ENCODE measurements around the gene SIRT2.
"Not testable (repeated sequence)": the region's sequence is repeated elsewhere in the genome, so short reads cannot be mapped to it uniquely, and the experiment has no call there.

Gene SIRT2

GRCh38 chr19:38867171-38867780 lies 32.1 kb downstream of the SIRT2 start:
- no peak for DNase-seq (ENCODE audit: low spot score)

- no peak for DNase-seq (ENCODE audit: low spot score)
These were observed 36.9 kb downstream of the SIRT2 start for GRCh38 chr19:38862321-38863059.

GRCh38 chr19:38861368-38861767 lies 38.0 kb downstream of the SIRT2 start:
- no peak for DNase-seq (ENCODE audit: low spot score)

- DNase-seq (ENCODE audit: low spot score) = not testable (repeated sequence)
These were observed 39.7 kb downstream of the SIRT2 start for GRCh38 chr19:38859631-38860204.

- no peak for DNase-seq (ENCODE audit: low spot score)
These were observed 42.6 kb downstream of the SIRT2 start for GRCh38 chr19:38856813-38857212.

GRCh38 chr19:38855751-38856150 lies 43.7 kb downstream of the SIRT2 start:
- not testable (repeated sequence) for DNase-seq (ENCODE audit: low spot score)

- DNase-seq (ENCODE audit: low spot score) = not testable (repeated sequence)
These were observed 44.5 kb downstream of the SIRT2 start for GRCh38 chr19:38854961-38855360.

- DNase-seq (ENCODE audit: low spot score) = no peak
These were observed 46.2 kb downstream of the SIRT2 start for GRCh38 chr19:38853214-38853613.

GRCh38 chr19:38852231-38853044 lies 47.0 kb downstream of the SIRT2 start:
- DNase-seq (ENCODE audit: low spot score) = peak; percentile 75

- DNase-seq (ENCODE audit: low spot score) = peak; percentile 92
These were observed 47.7 kb downstream of the SIRT2 start for GRCh38 chr19:38851622-38852230.

GRCh38 chr19:38850976-38851621 lies 48.3 kb downstream of the SIRT2 start:
- no peak for DNase-seq (ENCODE audit: low spot score)

- DNase-seq (ENCODE audit: low spot score) = peak; percentile 100
These were observed 48.9 kb downstream of the SIRT2 start for GRCh38 chr19:38850436-38850975.

- DNase-seq (ENCODE audit: low spot score) = no peak
These were observed 49.5 kb downstream of the SIRT2 start, which contains the start of gene HNRNPL for GRCh38 chr19:38849860-38850435. HNRNPL (minus strand) TSS chr19:38849986; CDS start chr19:38849966, 20 bp downstream.

GRCh38 chr19:38849147-38849859 lies 50.1 kb downstream of the SIRT2 start:
- DNase-seq (ENCODE audit: low spot score) = peak; percentile 96

GRCh38 chr19:38848299-38849146 lies 50.9 kb downstream of the SIRT2 start:
- DNase-seq (ENCODE audit: low spot score) = no peak

- DNase-seq (ENCODE audit: low spot score) = no peak
These were observed 53.3 kb downstream of the SIRT2 start for GRCh38 chr19:38846097-38846496.

- no peak for DNase-seq (ENCODE audit: low spot score)
These were observed 53.9 kb downstream of the SIRT2 start for GRCh38 chr19:38845374-38846024.

- no peak for DNase-seq (ENCODE audit: low spot score)
These were observed 55.2 kb downstream of the SIRT2 start for GRCh38 chr19:38844093-38844686.
